HG03095 (cell line): Measurements from ENCODE around the gene CNOT1.
"Not testable (repeated sequence)": the region's sequence is repeated elsewhere in the genome, so short reads cannot be mapped to it uniquely, and the experiment has no call there.

Source experiments
- ATAC-seq: cut with Tn5 transposase; IDR thresholded peaks from one replicate; pipeline ENCODE4 v1.9.1; 2021; ENCODE audit warnings: moderate library complexity; ENCODE audit not compliant: unreplicated experiment

CNOT1 gene

GRCh38 chr16:58503863-58504688 is 125.5 kb downstream of the CNOT1 start:
- ATAC-seq: no peak

GRCh38 chr16:58503166-58503862 is 126.3 kb downstream of the CNOT1 start:
- no peak for ATAC-seq

- ATAC-seq: no peak
Measured at GRCh38 chr16:58502217-58502921, 127.3 kb downstream of the CNOT1 start.

GRCh38 chr16:58501242-58502131 is 128.1 kb downstream of the CNOT1 start:
- ATAC-seq: no peak

- no peak for ATAC-seq
Measured at GRCh38 chr16:58500430-58501241, 129.0 kb downstream of the CNOT1 start.

GRCh38 chr16:58499615-58500351 is 129.8 kb downstream of the CNOT1 start, which contains the start of gene NDRG4:
NDRG4 (plus strand) TSS chr16:58500143; CDS start chr16:58500249, 106 bp downstream.
- no peak for ATAC-seq

GRCh38 chr16:58499092-58499511 is 130.5 kb downstream of the CNOT1 start:
- no peak for ATAC-seq

GRCh38 chr16:58498341-58499091 is 131.1 kb downstream of the CNOT1 start:
- ATAC-seq: no peak

- ATAC-seq: no peak
Measured at GRCh38 chr16:58497935-58498334, 131.7 kb downstream of the CNOT1 start.

- ATAC-seq: no peak
Measured at GRCh38 chr16:58497468-58497867, 132.2 kb downstream of the CNOT1 start.

- ATAC-seq: no peak
Measured at GRCh38 chr16:58495521-58496331, 133.9 kb downstream of the CNOT1 start.

- ATAC-seq: peak; percentile 49
Measured at GRCh38 chr16:58494981-58495520, 134.6 kb downstream of the CNOT1 start.

- ATAC-seq: no peak
Measured at GRCh38 chr16:58493756-58494431, 135.7 kb downstream of the CNOT1 start.

GRCh38 chr16:58492735-58493134 is 136.9 kb downstream of the CNOT1 start:
- ATAC-seq: no peak

GRCh38 chr16:58492066-58492465 is 137.6 kb downstream of the CNOT1 start:
- ATAC-seq: no peak

GRCh38 chr16:58490539-58490938 is 139.1 kb downstream of the CNOT1 start:
- ATAC-seq: not testable (repeated sequence)

GRCh38 chr16:58490065-58490464 is 139.6 kb downstream of the CNOT1 start:
- ATAC-seq: no peak
